IPS DF 6.9 (cell line): ENCODE results near the gene OR4D9.

Experiments
- DNase-seq: peaks from one replicate; pipeline ENCODE4 v3.0.0-alpha.2; 2013; ENCODE audit warnings: low read depth, low spot score
- H3K27ac ChIP-seq: one replicate; pipeline ENCODE4 v1.5.1; 2013; ENCODE audit warnings: low read length, control low read depth
- H3K27me3 ChIP-seq: 2 replicates; pipeline ENCODE4 v1.6.1; 2013; ENCODE audit warnings: mild to moderate bottlenecking, low read length; ENCODE audit not compliant: control insufficient read depth, insufficient read depth
- H3K36me3 ChIP-seq: 2 replicates; pipeline ENCODE4 v1.6.1; 2013; ENCODE audit warnings: low read length; ENCODE audit not compliant: control insufficient read depth, insufficient read depth
- H3K4me1 ChIP-seq: 2 replicates; pipeline ENCODE4 v1.6.1; 2013; ENCODE audit warnings: low read length; ENCODE audit not compliant: control insufficient read depth, insufficient read depth
- H3K4me3 ChIP-seq: 2 replicates; pipeline ENCODE4 v1.5.1; 2013; ENCODE audit warnings: mild to moderate bottlenecking, low read length
- H3K9me3 ChIP-seq: 2 replicates; pipeline ENCODE4 v1.6.1; 2013; ENCODE audit warnings: low read length, inconsistent platforms; ENCODE audit not compliant: control insufficient read depth, insufficient read depth
- WGBS: extraction: QIAGEN DNeasy Blood & Tissue Kit; methylation state at CpG from one replicate; pipeline ENCODE4 v1.1.7; 2013; ENCODE audit warnings: mixed read lengths, missing lambda C conversion rate; ENCODE audit not compliant: insufficient read length, insufficient coverage; 5-methylcytosine and 5-hydroxymethylcytosine counted together

The OR4D9 gene

GRCh38 chr11:59559886-59560285 is 48.5 kb downstream of the OR4D9 start:
- no CpG with 5 or more reads among the region's 8 CpGs for WGBS
- no peak overlapping the region for H3K27ac ChIP-seq

DNA sequence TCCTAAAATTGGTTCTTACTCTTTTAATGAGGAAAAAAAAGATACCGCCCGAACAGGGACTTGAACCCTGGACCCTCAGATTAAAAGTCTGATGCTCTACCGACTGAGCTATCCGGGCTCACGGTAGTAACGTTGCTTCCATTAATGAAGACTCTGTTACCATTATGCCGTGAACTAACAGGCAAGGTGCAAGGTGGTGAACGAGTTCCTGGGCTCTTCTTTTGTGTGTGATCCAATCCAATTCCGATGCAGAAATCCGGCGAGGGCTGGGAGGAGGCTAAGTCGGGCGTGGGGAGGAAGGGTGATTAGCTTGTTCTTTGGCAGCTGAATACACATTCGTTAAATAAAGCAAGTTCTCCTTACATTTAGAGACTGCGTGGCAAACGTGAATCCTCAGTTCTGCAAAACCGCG is 49.0 kb downstream of the OR4D9 start:
- H3K36me3 ChIP-seq: no peaks in the 10 kb centered on the region
- no peaks in the 10 kb centered on the region for H3K27me3 ChIP-seq
- no CpG with 5 or more reads among the region's 18 CpGs for WGBS
- peak overlapping the region; percentile 98; the same call in 1 of the 2 replicates for H3K4me3 ChIP-seq
- no peak for DNase-seq
- H3K27ac ChIP-seq: no peak overlapping the region
- H3K4me1 ChIP-seq: peaks cover 2% of the 10 kb centered on the region; the same call in 1 of the 2 replicates
- H3K9me3 ChIP-seq: no peaks in the 10 kb centered on the region

More at GRCh38 chr11:59559886-59560285, 48.5 kb downstream of the OR4D9 start:
- Histone ChIP-seq H3K27me3 (no peaks in the 10 kb centered on the region), H3K4me3 (peak overlapping the region; percentile 14; the same call in 1 of the 2 replicates), H3K36me3 (no peaks in the 10 kb centered on the region), H3K4me1 (peaks cover 2% of the 10 kb centered on the region; the same call in 1 of the 2 replicates), H3K9me3 (no peaks in the 10 kb centered on the region)
- no peak for DNase-seq

GRCh38 chr11:59560702-59561473 is 49.5 kb downstream of the OR4D9 start:
- H3K27me3 ChIP-seq: no peaks in the 10 kb centered on the region
- no peak overlapping the region for H3K27ac ChIP-seq
- no peaks in the 10 kb centered on the region for H3K9me3 ChIP-seq
- WGBS: no CpG with 5 or more reads among the region's 40 CpGs
- no peaks in the 10 kb centered on the region for H3K36me3 ChIP-seq
- peaks cover 2% of the 10 kb centered on the region; the same call in 1 of the 2 replicates for H3K4me1 ChIP-seq
- no peak for DNase-seq
- peak overlapping the region; percentile 98 for H3K4me3 ChIP-seq

GRCh38 chr11:59562292-59562691 is 51.0 kb downstream of the OR4D9 start:
- WGBS: no CpG with 5 or more reads among the region's 3 CpGs
- H3K27ac ChIP-seq: no peak overlapping the region
- no peak for DNase-seq
- H3K4me3 ChIP-seq: no peak overlapping the region
- no peaks in the 10 kb centered on the region for H3K27me3 ChIP-seq
- no peaks in the 10 kb centered on the region for H3K9me3 ChIP-seq
- H3K4me1 ChIP-seq: peaks cover 2% of the 10 kb centered on the region; the same call in 1 of the 2 replicates
- no peaks in the 10 kb centered on the region for H3K36me3 ChIP-seq
